Measurements from ENCODE around the gene TMEM238. TPM values are rescaled to one million over a fixed set of nuclear protein-coding genes. Genes with fewer than 3 reads are reported as not detected.

The TMEM238 gene
- total and polyA plus RNA-seq, 10 of the 15 experiments (the other 5 are each of a cell fraction or from before 2014, with no cell fraction given) = 0.05 to 16.9 (median 0.58) TPM; not detected in 1

- TF ChIP-seq ZBED1 (IDR thresholded peaks at IDR 0.05; ENCODE audit: borderline replicate concordance) (no peak), E4F1 (IDR thresholded peaks at IDR 0.05; ENCODE audit: borderline replicate concordance, partially characterized antibody) (peak; percentile 61), RBBP5 (conservative IDR thresholded peaks at IDR 0.05) (no peak), HDGF (IDR thresholded peaks at IDR 0.05) (no peak; the same call in 1 of the 2 replicates), PML (IDR thresholded peaks at IDR 0.05; ENCODE audit: low read length) (no peak), NR2F1 (conservative IDR thresholded peaks at IDR 0.05) (no peak; the same call in none of the 2 replicates), MTA3 (IDR thresholded peaks at IDR 0.05; ENCODE audit: borderline replicate concordance, low read length) (no peak), TBL1XR1 (IDR thresholded peaks at IDR 0.05; ENCODE audit: low read depth, low read length) (no peak; the same call in 1 of the 2 replicates), MLLT1 (IDR thresholded peaks at IDR 0.05) (peak; percentile 16; the same call in 1 of the 2 replicates), NFYA (IDR thresholded peaks at IDR 0.05; ENCODE audit: borderline replicate concordance, low read depth, low read length) (peak; percentile 42), RFX5 (IDR thresholded peaks at IDR 0.05; ENCODE audit: low read depth, low read length) (0 out of 2 replicates have a peak, but pooled peaks have one; percentile 11), CHD4 (IDR thresholded peaks at IDR 0.05) (no peak), ATF3 (IDR thresholded peaks at IDR 0.05; ENCODE audit: borderline replicate concordance, extremely low read depth, low read depth, low read length) (no peak), ZNF687 (IDR thresholded peaks at IDR 0.05) (peak; percentile 75; the same call in 1 of the 2 replicates), BHLHE40 (IDR thresholded peaks at IDR 0.05; ENCODE audit: borderline replicate concordance in 1 of 2, low read depth in 2 of 2, low read length in 1 of 2) (peak; percentile 99 to 100), BMI1 (IDR thresholded peaks at IDR 0.05; ENCODE audit: borderline replicate concordance) (no peak), JUNB (IDR thresholded peaks at IDR 0.05) (no peak), MYB (IDR thresholded peaks at IDR 0.05; ENCODE audit: borderline replicate concordance, low read depth, low read length) (no peak), STAT1 (conservative IDR thresholded peaks at IDR 0.05) (no peak), MYC (IDR thresholded peaks at IDR 0.05; ENCODE audit: insufficient read depth, insufficient read length, insufficient replicate concordance, low read length, severe bottlenecking) (no peak), CHD1 (IDR thresholded peaks at IDR 0.05; ENCODE audit: low read depth, low read length) (no peak), MXI1 (IDR thresholded peaks at IDR 0.05; ENCODE audit: low read depth, low read length) (peak; percentile 70), HDAC6 (IDR thresholded peaks at IDR 0.05; ENCODE audit: unreplicated experiment) (no peak)
These were observed 23.9 kb upstream of the TMEM238 start (continued) for GRCh38 chr19:55407800-55408532.
